ENCODE measurements around the gene BBS9.

BBS9 gene

DNA sequence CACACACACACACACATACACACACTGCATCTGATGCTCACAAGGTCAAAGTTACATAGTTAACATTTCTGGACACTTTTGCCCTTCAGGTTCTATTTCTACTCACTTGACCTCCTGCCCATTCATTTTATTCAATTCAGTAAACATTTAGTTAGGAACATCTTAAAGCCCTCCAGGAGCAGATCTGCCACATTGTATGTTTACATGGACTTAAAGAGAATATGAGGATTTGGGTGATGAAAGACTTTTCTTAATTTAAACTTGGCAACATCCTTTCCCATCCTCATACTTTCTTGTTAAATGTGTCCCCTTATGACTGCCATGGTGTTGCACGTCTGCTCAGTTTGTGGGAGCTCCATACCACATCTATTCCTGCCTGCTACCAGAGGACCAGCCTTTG, 453.2 kb downstream of the BBS9 start:
- Histone ChIP-seq H3K9ac (ENCODE audit: low read length) (no peak overlapping the region), H3K9me3 (ENCODE audit: control insufficient read depth, low read length) (no peaks in the 10 kb centered on the region), H3K4me3 (ENCODE audit: low read length) (no peak overlapping the region), H3K27me3 (ENCODE audit: control insufficient read depth, insufficient read depth, low read length) (no peaks in the 10 kb centered on the region), H3K36me3 (ENCODE audit: control insufficient read depth, insufficient read depth, low read length) (no peaks in the 10 kb centered on the region), H3K4me1 (ENCODE audit: control insufficient read depth, insufficient read depth, low read length) (no peaks in the 10 kb centered on the region)

DNA sequence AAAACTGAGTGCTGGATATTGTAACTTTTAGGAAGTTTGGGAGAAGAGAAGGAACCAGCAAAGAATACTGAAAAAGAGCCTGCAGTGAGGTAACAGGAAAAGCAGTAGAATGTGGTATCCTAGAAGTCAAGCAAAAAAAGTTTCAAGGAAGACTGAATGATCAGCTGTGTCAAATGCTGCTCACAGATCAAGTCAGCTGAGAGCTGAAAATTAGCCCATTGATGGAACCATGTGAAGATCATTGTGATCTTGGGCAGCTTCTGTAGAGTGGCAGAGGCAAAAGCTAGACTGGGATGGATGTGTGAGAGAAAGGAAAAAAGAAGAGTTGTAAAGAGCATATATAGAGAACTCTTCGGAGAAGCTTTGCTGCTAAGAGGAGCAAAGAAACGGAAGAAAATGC, 460.5 kb downstream of the BBS9 start:
- Histone ChIP-seq H3K4me3 (ENCODE audit: low read length) (no peak overlapping the region), H3K4me1 (ENCODE audit: control insufficient read depth, insufficient read depth, low read length) (no peaks in the 10 kb centered on the region), H3K27me3 (ENCODE audit: control insufficient read depth, insufficient read depth, low read length) (no peaks in the 10 kb centered on the region), H3K9ac (ENCODE audit: low read length) (no peak overlapping the region), H3K36me3 (ENCODE audit: control insufficient read depth, insufficient read depth, low read length) (no peaks in the 10 kb centered on the region), H3K9me3 (ENCODE audit: control insufficient read depth, low read length) (no peaks in the 10 kb centered on the region)

- no peaks in the 10 kb centered on the region for H3K27me3 ChIP-seq (ENCODE audit: control insufficient read depth, insufficient read depth, low read length)
- H3K36me3 ChIP-seq (ENCODE audit: control insufficient read depth, insufficient read depth, low read length): no peaks in the 10 kb centered on the region
- no peaks in the 10 kb centered on the region for H3K4me1 ChIP-seq (ENCODE audit: control insufficient read depth, insufficient read depth, low read length)
- H3K4me3 ChIP-seq (ENCODE audit: low read length): no peak overlapping the region
- H3K9ac ChIP-seq (ENCODE audit: low read length): no peak overlapping the region
- H3K9me3 ChIP-seq (ENCODE audit: control insufficient read depth, low read length): no peaks in the 10 kb centered on the region
Observed at GRCh38 chr7:33590916-33591315, 461.6 kb downstream of the BBS9 start.

GRCh38 chr7:33591490-33591889, 462.1 kb downstream of the BBS9 start:
- Histone ChIP-seq H3K36me3 (ENCODE audit: control insufficient read depth, insufficient read depth, low read length) (no peaks in the 10 kb centered on the region), H3K9ac (ENCODE audit: low read length) (no peak overlapping the region), H3K4me1 (ENCODE audit: control insufficient read depth, insufficient read depth, low read length) (no peaks in the 10 kb centered on the region), H3K9me3 (ENCODE audit: control insufficient read depth, low read length) (no peaks in the 10 kb centered on the region), H3K4me3 (ENCODE audit: low read length) (no peak overlapping the region), H3K27me3 (ENCODE audit: control insufficient read depth, insufficient read depth, low read length) (no peaks in the 10 kb centered on the region)

- no peaks in the 10 kb centered on the region for H3K9me3 ChIP-seq (ENCODE audit: control insufficient read depth, low read length)
- no peaks in the 10 kb centered on the region for H3K36me3 ChIP-seq (ENCODE audit: control insufficient read depth, insufficient read depth, low read length)
- no peaks in the 10 kb centered on the region for H3K27me3 ChIP-seq (ENCODE audit: control insufficient read depth, insufficient read depth, low read length)
- H3K4me3 ChIP-seq (ENCODE audit: low read length): no peak overlapping the region
- no peak overlapping the region for H3K9ac ChIP-seq (ENCODE audit: low read length)
- H3K4me1 ChIP-seq (ENCODE audit: control insufficient read depth, insufficient read depth, low read length): no peaks in the 10 kb centered on the region
Observed at GRCh38 chr7:33592718-33593117, 463.4 kb downstream of the BBS9 start.

DNA sequence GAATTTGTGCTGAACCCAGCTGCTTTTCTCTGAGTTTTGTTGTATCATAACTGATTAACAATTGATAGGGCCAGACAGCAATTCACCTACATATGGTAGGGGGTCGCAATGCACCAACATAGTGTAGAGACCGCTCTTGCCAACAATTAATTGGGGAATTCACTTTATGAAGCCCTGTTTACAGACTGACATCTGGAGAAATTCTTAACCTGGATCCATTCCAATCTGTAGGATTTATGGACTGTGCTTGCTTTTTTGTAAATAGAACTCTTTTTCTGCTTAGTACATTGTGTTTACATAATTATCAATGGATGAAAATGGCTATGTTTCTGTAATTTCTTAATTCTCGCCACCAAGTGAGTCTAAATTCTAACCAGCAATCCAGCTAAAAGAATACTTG, 464.2 kb downstream of the BBS9 start:
- Histone ChIP-seq H3K4me3 (ENCODE audit: low read length) (no peak overlapping the region), H3K27me3 (ENCODE audit: control insufficient read depth, insufficient read depth, low read length) (no peaks in the 10 kb centered on the region), H3K9ac (ENCODE audit: low read length) (no peak overlapping the region), H3K9me3 (ENCODE audit: control insufficient read depth, low read length) (no peaks in the 10 kb centered on the region), H3K36me3 (ENCODE audit: control insufficient read depth, insufficient read depth, low read length) (no peaks in the 10 kb centered on the region), H3K4me1 (ENCODE audit: control insufficient read depth, insufficient read depth, low read length) (no peaks in the 10 kb centered on the region)

- no peak overlapping the region for H3K9ac ChIP-seq (ENCODE audit: low read length)
- no peaks in the 10 kb centered on the region for H3K27me3 ChIP-seq (ENCODE audit: control insufficient read depth, insufficient read depth, low read length)
- H3K4me1 ChIP-seq (ENCODE audit: control insufficient read depth, insufficient read depth, low read length): no peaks in the 10 kb centered on the region
- H3K9me3 ChIP-seq (ENCODE audit: control insufficient read depth, low read length): no peaks in the 10 kb centered on the region
- no peaks in the 10 kb centered on the region for H3K36me3 ChIP-seq (ENCODE audit: control insufficient read depth, insufficient read depth, low read length)
- no peak overlapping the region for H3K4me3 ChIP-seq (ENCODE audit: low read length)
Observed at GRCh38 chr7:33596686-33597085, 467.3 kb downstream of the BBS9 start.

- H3K4me1 ChIP-seq (ENCODE audit: control insufficient read depth, insufficient read depth, low read length): no peaks in the 10 kb centered on the region
- H3K9me3 ChIP-seq (ENCODE audit: control insufficient read depth, low read length): no peaks in the 10 kb centered on the region
- no peak overlapping the region for H3K9ac ChIP-seq (ENCODE audit: low read length)
Observed at GRCh38 chr7:33597181-33597580, 467.8 kb downstream of the BBS9 start.

DNA sequence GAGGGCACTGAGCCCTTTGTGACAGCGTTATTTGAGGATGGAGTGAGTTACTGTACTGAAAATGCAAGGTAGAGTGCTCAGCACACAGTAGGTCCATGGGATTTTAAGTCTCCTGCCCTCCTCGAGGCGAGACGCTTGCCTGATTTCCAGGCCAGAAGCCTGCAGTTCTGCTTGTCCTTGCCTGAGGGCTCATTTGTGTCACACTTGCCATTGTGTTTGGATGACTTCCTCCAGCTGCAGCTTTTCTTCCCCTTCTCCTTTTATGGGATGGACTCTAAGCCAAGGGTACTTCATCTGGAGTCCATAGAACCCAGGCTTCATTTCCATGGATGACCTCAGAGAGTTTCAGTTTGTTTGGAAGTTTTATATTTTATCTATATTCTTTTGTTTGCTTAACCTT, 471.7 kb downstream of the BBS9 start:
- Histone ChIP-seq H3K36me3 (ENCODE audit: control insufficient read depth, insufficient read depth, low read length) (no peaks in the 10 kb centered on the region), H3K4me1 (ENCODE audit: control insufficient read depth, insufficient read depth, low read length) (no peaks in the 10 kb centered on the region), H3K27me3 (ENCODE audit: control insufficient read depth, insufficient read depth, low read length) (no peaks in the 10 kb centered on the region), H3K9ac (ENCODE audit: low read length) (no peak overlapping the region), H3K9me3 (ENCODE audit: control insufficient read depth, low read length) (no peaks in the 10 kb centered on the region), H3K4me3 (ENCODE audit: low read length) (no peak overlapping the region)

More at GRCh38 chr7:33597181-33597580, 467.8 kb downstream of the BBS9 start:
- Histone ChIP-seq H3K4me3 (ENCODE audit: low read length) (no peak overlapping the region), H3K27me3 (ENCODE audit: control insufficient read depth, insufficient read depth, low read length) (no peaks in the 10 kb centered on the region), H3K36me3 (ENCODE audit: control insufficient read depth, insufficient read depth, low read length) (no peaks in the 10 kb centered on the region)

DNA sequence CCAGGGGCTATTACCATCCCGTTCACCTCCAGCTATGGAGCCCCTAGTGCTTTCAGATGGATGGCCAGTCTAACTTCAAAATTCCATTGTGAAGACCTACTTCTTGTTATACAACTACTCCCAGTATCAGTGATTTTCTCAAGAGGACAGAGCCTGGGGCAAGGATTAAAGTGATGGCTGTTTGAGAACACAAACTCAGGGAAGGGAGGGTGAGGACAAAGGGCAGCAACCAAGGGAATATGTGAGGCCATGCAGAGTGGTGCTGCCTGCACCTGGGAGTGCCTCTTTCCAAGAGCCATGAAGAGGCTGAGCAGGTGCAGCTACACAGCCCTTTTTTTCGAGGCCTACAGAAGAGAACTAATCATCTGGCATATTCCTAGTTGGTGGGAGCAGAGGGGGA, 472.5 kb downstream of the BBS9 start:
- H3K9ac ChIP-seq (ENCODE audit: low read length): no peak overlapping the region
- no peaks in the 10 kb centered on the region for H3K9me3 ChIP-seq (ENCODE audit: control insufficient read depth, low read length)
- no peaks in the 10 kb centered on the region for H3K36me3 ChIP-seq (ENCODE audit: control insufficient read depth, insufficient read depth, low read length)
- H3K4me1 ChIP-seq (ENCODE audit: control insufficient read depth, insufficient read depth, low read length): no peaks in the 10 kb centered on the region
- H3K4me3 ChIP-seq (ENCODE audit: low read length): no peak overlapping the region
- H3K27me3 ChIP-seq (ENCODE audit: control insufficient read depth, insufficient read depth, low read length): no peaks in the 10 kb centered on the region

- no peaks in the 10 kb centered on the region for H3K27me3 ChIP-seq (ENCODE audit: control insufficient read depth, insufficient read depth, low read length)
- no peaks in the 10 kb centered on the region for H3K4me1 ChIP-seq (ENCODE audit: control insufficient read depth, insufficient read depth, low read length)
- H3K9me3 ChIP-seq (ENCODE audit: control insufficient read depth, low read length): no peaks in the 10 kb centered on the region
- no peak overlapping the region for H3K9ac ChIP-seq (ENCODE audit: low read length)
- H3K36me3 ChIP-seq (ENCODE audit: control insufficient read depth, insufficient read depth, low read length): no peaks in the 10 kb centered on the region
- H3K4me3 ChIP-seq (ENCODE audit: low read length): no peak overlapping the region
Observed at GRCh38 chr7:33604056-33604455, 474.7 kb downstream of the BBS9 start.

GRCh38 chr7:33610918-33611317, 481.6 kb downstream of the BBS9 start:
- Histone ChIP-seq H3K4me3 (ENCODE audit: low read length) (no peak overlapping the region), H3K4me1 (ENCODE audit: control insufficient read depth, insufficient read depth, low read length) (no peaks in the 10 kb centered on the region), H3K9me3 (ENCODE audit: control insufficient read depth, low read length) (no peaks in the 10 kb centered on the region), H3K27me3 (ENCODE audit: control insufficient read depth, insufficient read depth, low read length) (no peaks in the 10 kb centered on the region), H3K36me3 (ENCODE audit: control insufficient read depth, insufficient read depth, low read length) (no peaks in the 10 kb centered on the region), H3K9ac (ENCODE audit: low read length) (no peak overlapping the region)

- Histone ChIP-seq H3K27me3 (ENCODE audit: control insufficient read depth, insufficient read depth, low read length) (no peaks in the 10 kb centered on the region), H3K36me3 (ENCODE audit: control insufficient read depth, insufficient read depth, low read length) (no peaks in the 10 kb centered on the region), H3K4me3 (ENCODE audit: low read length) (no peak overlapping the region), H3K9me3 (ENCODE audit: control insufficient read depth, low read length) (no peaks in the 10 kb centered on the region), H3K9ac (ENCODE audit: low read length) (no peak overlapping the region), H3K4me1 (ENCODE audit: control insufficient read depth, insufficient read depth, low read length) (no peaks in the 10 kb centered on the region)
Observed at GRCh38 chr7:33612442-33612841, 483.1 kb downstream of the BBS9 start.
